Astrocyte of the spinal cord (primary cell): ENCODE results near the gene POLL.

ENCODE experiments used
- DNase-seq: peaks from one replicate; pipeline ENCODE4 v3.0.0; 2011; ENCODE audit warnings: low read depth, low spot score
- H3K4me3 ChIP-seq: 2 replicates; pipeline ENCODE4 v1.5.1; 2011; ENCODE audit warnings: low read depth, mild to moderate bottlenecking, low read length, moderate library complexity
- CTCF ChIP-seq: IDR thresholded peaks from 2 replicates; pipeline ENCODE4 v1.5.1; 2012; ENCODE audit warnings: low read depth, mild to moderate bottlenecking, low read length, inconsistent platforms
- in situ Hi-C: cut with HindIII; loops from 2 replicates; pipeline ENCODE4 v1.10.0; 2017; ENCODE audit warnings: low sequenced_read_pairs

Gene POLL

GRCh38 chr10:101529207-101529606 is 58.9 kb downstream of the POLL start:
- in situ Hi-C loops = no loop called here
- no peak overlapping the region for H3K4me3 ChIP-seq
- no peak for TF ChIP-seq CTCF
- DNase-seq = no peak
